NCI-H226 (cell line): ENCODE measurements around the gene GPHA2.
A peak's percentile ranks its signal among the peaks of the same experiment; 100 is the strongest.

ENCODE experiments used
- DNase-seq: peaks from one replicate; pipeline ENCODE4 v3.0.0-alpha.2; 2015

GPHA2 gene

GRCh38 chr11:64888729-64889511 is 46.8 kb downstream of the GPHA2 start:
- DNase-seq, result peak; percentile 95

GRCh38 chr11:64888406-64888728 is 47.3 kb downstream of the GPHA2 start:
- no peak for DNase-seq

- DNase-seq, result peak; percentile 53
Measured at GRCh38 chr11:64887757-64888405, 47.8 kb downstream of the GPHA2 start.

GRCh38 chr11:64887234-64887756 is 48.4 kb downstream of the GPHA2 start:
- DNase-seq, result no peak

GRCh38 chr11:64885367-64886286 is 50.1 kb downstream of the GPHA2 start:
- peak; percentile 89 for DNase-seq
